Limb (tissue), 2 donors: ENCODE data around the gene SATB1.
A peak's percentile ranks its signal among the peaks of the same experiment; 100 is the strongest.
"Not testable (repeated sequence)": the region's sequence is repeated elsewhere in the genome, so short reads cannot be mapped to it uniquely, and the experiment has no call there.

ENCODE experiments used
- DNase-seq, 2 donors: peaks; one replicate each; pipeline ENCODE4 v3.0.0-alpha.2; 2016; ENCODE audit errors: extremely low spot score in 2 of 2

SATB1 gene

DNA sequence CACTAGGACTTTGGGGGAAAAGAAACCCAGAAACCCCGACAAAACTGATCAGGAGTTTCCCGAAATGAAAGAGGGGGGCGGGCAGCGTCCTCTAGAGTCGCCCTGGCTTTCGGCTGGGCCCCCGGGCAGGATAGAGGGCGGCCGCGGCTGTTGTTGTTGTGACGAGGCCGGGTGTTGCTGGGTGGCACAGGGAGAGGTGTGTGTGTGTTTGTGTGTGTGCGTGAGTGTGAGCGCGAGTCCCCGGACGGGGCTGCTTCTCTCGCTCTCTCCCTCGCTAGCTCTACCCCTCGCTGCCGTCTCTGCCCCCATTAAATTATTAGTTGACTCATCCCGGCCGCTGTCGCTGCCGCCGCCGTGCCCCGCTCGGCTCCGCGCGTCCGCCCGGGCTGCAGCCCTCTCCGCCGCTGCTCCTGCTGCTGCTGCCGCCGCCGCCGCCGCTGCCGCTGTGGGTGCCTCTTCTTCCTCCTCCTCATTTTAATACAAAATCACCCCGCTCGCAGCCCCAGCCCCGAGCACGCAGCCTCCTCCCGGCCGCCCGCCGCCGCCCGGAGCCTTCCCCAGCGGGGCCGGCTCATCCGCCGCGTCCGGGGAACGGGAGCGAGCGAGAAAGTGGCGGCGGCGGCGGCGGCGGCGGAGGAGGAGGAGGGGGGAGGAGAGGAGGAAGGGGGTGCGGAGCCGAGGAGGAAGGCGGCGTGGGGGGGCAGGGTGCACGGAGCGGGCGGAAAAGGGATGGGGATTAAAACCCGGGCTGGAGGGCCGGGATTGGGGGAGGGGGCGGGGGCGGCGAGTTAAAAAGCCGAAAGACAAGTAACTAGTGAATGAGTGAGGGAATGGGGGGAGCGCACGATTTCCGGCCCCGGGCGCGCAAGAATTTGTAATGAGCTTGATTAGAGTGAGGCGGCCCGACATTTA, at the start of gene SATB1:
TSS of gene SATB1 (minus strand) at position 611 of the 912 bp plus-strand sequence. CDS start 4,372 bp downstream, outside the sequence.
- DNase-seq: peak; percentile 71 to 91

DNA sequence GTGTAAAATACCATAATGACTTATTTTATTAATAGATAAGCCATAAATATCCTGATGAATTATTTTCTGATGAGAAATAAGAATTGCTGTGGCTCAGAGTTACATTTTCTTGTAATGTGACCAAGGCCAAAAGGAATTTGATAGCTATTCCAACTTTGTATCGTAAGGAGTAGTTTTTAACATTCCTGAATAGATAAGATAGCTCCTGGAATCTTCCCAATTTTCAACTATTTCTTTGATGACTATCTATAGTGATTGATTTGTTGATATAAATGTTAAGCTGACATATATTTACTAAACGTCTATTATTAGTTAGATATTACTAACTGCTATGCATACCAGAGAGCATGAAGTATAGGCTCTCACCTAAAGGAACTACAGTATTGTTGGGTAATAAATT, 49.1 kb upstream of the SATB1 start:
- DNase-seq: no peak

DNA sequence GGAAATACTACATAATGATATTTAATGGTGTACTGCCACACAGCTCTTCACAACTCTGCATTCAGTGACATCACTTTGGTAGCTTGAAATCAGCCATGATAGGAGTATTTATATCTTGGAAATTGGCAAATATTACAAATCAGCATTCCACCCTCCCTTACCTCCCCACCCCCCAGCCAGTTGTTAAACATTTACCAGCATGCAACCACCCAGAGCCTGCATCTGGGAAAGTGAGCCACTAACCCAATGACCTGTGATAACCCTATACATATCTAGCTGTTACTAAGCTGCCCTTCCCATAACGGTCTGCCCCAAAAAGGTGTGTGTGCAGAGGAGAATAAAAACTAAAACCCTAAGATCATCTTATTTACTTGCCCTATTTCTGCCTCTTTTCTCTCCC, 44.6 kb upstream of the SATB1 start:
- no peak for DNase-seq

DNA sequence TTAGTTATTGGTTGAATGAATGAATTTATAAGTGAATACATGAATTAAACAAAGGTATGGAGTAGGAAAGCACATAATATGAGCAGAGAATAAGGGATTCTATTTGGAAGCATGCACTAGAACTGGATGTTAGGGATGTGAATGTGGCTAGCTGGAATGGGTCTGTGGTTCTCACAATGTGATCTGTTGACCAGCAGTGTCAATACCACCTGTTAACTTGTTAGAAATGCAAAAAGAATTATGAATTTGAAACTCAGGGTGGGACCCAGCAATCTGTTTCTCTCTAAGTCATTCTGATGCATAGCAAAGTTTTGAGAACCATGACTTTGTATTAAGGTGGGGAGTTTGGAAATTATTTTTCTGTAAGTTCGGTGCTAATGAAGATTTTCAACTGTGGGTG, 41.0 kb upstream of the SATB1 start:
- DNase-seq: no peak

GRCh38 chr3:18454766-18455165, 29.6 kb upstream of the SATB1 start:
- DNase-seq: no peak

GRCh38 chr3:18449618-18450017, 24.5 kb upstream of the SATB1 start:
- not testable (repeated sequence) for DNase-seq

DNA sequence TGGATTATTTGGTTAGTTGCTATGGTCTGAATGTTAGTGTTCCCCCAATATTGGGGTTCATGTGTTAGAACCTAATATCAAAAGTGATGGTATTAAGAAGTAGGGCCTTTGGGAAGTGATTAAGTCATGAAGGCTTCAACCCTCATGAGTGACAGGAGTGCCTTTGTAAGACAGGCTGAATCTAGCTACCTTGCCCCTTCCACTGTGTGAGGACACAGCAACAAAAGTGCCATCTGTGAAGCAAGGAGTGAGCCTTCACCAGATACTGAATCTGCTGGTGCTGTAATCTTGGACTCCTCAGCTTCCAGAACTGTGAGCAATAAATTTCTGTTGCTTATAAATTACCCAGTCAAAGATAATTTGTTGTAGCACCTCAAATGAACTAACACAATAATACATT, 22.6 kb upstream of the SATB1 start:
- no peak for DNase-seq

- no peak for DNase-seq
These were observed 21.1 kb upstream of the SATB1 start for GRCh38 chr3:18446149-18446825.

- no peak for DNase-seq
These were observed 20.4 kb upstream of the SATB1 start for GRCh38 chr3:18445401-18446148.

DNA sequence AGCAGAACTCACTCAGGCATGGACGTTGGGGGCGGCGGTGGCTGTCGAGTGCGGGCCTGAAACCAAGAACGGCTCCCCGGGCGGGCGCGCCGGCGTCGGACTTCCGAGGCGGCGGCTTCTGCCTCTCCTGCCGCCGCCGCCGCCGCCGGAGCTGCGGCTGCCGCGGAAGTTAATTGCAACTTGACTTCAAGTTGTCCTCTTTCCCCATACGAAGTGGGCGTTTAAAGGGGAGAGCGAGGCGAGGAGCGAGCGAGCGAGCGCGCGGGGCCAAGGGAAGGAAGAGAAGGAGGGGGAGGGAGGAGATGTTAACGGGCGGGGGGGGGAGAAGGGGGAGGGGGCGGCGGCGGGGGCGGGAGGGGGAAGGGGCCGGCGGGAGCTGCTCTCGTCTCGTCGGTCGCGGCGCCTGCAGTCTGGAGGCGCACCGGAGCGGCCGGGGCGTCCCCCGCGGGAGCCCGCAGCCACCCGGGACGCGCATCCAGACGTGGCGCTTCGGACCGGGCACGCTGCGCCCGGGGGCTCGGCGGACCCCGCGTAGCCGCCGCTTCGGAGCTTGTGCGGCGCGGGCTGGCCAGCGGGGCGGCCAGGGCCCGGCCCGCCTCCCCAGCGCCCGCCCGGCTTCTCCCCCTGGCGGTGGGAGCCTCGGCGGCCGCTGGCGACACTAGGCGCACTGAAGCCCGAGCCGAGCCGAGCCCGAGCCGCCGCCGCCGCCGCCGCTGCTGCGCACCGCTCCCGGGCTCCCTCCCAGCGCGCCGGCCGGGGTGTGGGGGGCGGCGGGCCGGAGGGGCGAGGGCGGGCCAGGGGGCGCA, 19.7 kb upstream of the SATB1 start:
- peak; percentile 53 to 85 for DNase-seq

DNA sequence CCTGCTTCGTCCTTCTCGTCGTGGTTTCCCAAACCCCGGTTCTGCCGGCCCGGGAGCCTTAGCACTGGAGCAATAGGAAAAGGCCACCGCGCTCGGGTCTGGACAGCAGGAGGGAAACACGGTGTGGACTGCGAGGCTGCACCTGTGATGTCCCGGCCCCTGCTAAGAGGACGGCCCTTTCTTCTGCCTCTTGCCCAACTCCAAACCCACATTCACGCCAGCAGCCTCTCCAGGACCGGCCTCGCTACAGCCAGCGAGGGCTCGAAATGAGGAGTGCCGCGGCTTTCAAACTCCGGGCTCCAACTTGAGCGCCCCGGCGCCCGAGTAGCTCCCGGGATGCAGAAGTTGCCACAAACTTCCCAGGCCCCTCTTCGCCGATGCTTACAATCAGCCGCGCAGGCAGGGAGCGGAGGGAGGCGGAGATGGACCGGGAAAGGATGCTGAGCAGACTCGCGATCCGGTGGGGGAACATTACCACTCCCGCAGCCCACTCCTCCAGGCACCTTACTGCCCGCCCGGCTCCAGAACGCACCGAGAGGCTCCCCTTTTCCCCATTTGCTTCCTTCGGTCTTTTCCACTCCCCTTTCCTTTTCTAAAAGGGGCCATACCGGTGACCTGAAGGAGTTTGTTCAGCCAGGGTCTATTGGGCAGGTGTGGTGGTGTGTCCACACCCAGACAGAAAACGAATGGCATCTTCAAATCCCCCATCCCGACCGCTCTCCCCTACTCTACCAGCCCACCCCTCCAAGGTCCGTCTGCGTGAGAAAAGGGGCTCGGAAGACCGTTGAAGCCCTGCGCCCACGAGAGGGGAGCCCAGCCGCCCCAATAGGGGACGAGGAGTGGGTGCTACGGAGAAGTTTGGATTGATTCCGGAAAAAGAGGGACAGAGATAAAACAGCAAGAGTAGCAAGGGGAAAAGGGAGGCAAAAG, 18.8 kb upstream of the SATB1 start:
- peak in 1 of 2 donors; percentile 59 for DNase-seq

GRCh38 chr3:18442756-18443664, 17.9 kb upstream of the SATB1 start:
- no peak for DNase-seq

DNA sequence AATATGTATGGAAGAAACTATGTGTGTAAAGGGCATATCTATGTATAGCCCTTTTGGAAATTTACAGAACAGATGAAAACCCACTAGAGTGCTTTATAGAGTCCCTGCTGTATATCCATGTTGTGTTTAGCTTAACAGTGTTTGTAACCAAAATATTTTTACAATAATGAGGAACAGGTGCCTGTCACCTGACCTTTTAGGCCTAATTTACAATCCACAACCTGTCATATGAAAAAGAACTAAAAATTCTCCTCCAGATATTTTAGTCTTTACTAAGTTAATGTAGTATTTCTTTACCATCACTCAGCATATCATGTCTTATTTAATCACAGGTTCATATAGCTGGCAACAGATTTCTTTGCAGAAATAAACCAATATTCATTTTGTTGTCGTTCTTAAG, 16.4 kb upstream of the SATB1 start:
- DNase-seq: no peak

GRCh38 chr3:18440066-18440722, 15.1 kb upstream of the SATB1 start:
- DNase-seq: no peak

DNA sequence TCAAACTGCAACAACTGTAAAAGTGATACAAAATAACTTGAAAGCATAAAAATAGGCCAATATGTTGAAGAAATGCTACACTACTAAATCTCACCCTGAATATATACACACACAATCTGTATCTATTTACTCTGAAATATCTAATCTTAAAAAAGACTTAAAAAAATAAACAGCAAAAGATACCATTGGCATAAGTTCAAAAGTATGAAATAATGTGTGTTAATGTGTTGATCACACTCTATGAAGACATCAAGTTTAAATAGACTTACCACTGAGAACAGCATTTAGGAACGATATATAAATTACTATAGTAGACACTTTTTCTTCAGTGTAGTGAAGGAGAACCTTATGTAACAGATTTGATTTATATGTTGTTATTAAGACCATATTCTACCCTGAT, 14.1 kb upstream of the SATB1 start:
- no peak for DNase-seq

DNA sequence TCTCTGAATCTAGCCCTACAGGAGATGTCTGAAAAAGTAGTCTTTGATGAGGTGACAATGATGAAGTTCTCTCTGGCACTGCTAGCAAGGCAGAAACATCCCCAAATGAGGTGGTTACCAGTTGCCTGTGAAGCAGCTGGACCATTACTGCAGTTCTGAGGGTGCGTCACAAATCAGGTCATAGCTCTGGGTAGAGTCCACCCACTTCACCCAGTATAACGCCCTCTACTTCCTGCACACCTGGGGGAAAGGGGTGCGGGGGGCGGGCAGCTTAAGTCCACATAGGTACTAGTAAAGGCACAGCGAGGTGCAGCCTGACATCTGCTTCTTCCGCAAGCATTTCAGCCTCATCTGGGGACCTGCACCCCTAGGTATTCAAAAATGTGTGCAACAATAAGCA, 13.4 kb upstream of the SATB1 start:
- DNase-seq: no peak

- DNase-seq: no peak
These were observed 11.1 kb upstream of the SATB1 start for GRCh38 chr3:18436213-18436612.

GRCh38 chr3:18434711-18435110, 9.6 kb upstream of the SATB1 start:
- DNase-seq: no peak

- DNase-seq: no peak
These were observed 7.6 kb upstream of the SATB1 start for GRCh38 chr3:18432752-18433151.
